ENCODE results near the gene ABTB2. TPM values are rescaled to one million over a fixed set of nuclear protein-coding genes. Genes with fewer than 3 reads are reported as not detected.

Gene ABTB2
- total and polyA plus RNA-seq, 2 of the 8 experiments (the other 6 are each of a cell fraction or from before 2014, with no cell fraction given): 7.7 to 10.2 TPM

GRCh38 chr11:34356576-34356912, 1.3 kb downstream of the ABTB2 start:
- 4% methylated on average over 19 of the region's 19 CpGs; no CpG with 5 or more reads in 1 of the 2 experiments for WGBS, 2 experiments (ENCODE audit: extremely low coverage in 1 of 2, insufficient coverage in 1 of 2, insufficient read length in 1 of 2, insufficient replicate concordance in 2 of 2, low coverage in 1 of 2, low lambda C conversion rate in 2 of 2, missing lambda C conversion rate in 1 of 2)
- Histone ChIP-seq H4K8ac (ENCODE audit: extremely low read depth, insufficient read depth, low read length) (0 out of 2 replicates have a peak overlapping the region, but pooled peaks have one; percentile 64), H3K79me1 (ENCODE audit: low read depth, low read length) (no peaks in the 10 kb centered on the region; the same call in 1 of the 2 replicates), H3K23me2 (ENCODE audit: low read depth, low read length) (peaks cover 20% of the 10 kb centered on the region), H2BK120ac (replicated peaks; ENCODE audit: low read depth, low read length) (no peak overlapping the region), H2BK5ac (ENCODE audit: low read depth, low read length) (no peak overlapping the region), H4K5ac (ENCODE audit: insufficient read length, low read depth, low read length) (no peak overlapping the region), H3K4me2 (ENCODE audit: insufficient read depth in 1 of 2, low read depth in 2 of 2, low read length in 2 of 2) (peak overlapping the region; percentile 78 to 97), H3K18ac (ENCODE audit: extremely low read depth, low read length) (peak overlapping the region; percentile 52; the same call in 1 of the 2 replicates), H2AK5ac (ENCODE audit: low read depth, low read length) (no peak overlapping the region), H3K9me3 (ENCODE audit: insufficient read depth in 2 of 2, low read depth in 1 of 2, low read length in 1 of 2) (no peaks in the 10 kb centered on the region), H3K4me1 (replicated peaks in 1 of 4; ENCODE audit: control insufficient read depth in 3 of 4, insufficient read depth in 4 of 4, low read length in 3 of 4) (peaks cover 0 to 21% (median 8%) of the 10 kb centered on the region in 4 experiments; a peak in 5 of 7 replicates), H4K20me1 (replicated peaks in 1 of 2; ENCODE audit: control insufficient read depth in 1 of 2, insufficient read depth in 2 of 2, low read length in 2 of 2) (peaks cover 13 to 18% of the 10 kb centered on the region in 2 experiments), H2AFZ (ENCODE audit: low read length) (no peak overlapping the region; the same call in 1 of the 2 replicates), H3K9ac (replicated peaks in 1 of 4; ENCODE audit: extremely low read depth in 1 of 4, low read depth in 3 of 4, low read length in 3 of 4) (peak overlapping the region in 1 of 4 experiments; percentile 23; a peak in 2 of 7 replicates), H2BK12ac (ENCODE audit: low read depth, low read length) (no peak overlapping the region), H2BK20ac (ENCODE audit: low read length) (no peak overlapping the region), H3K79me2 (ENCODE audit: control insufficient read depth in 1 of 2, insufficient read depth in 2 of 2, low read length in 2 of 2) (peaks cover 0 to 35% of the 10 kb centered on the region in 2 experiments; a peak in 3 of 4 replicates), H3K27me3 (replicated peaks in 1 of 4; ENCODE audit: control insufficient read depth in 3 of 4, extremely low read depth in 1 of 4, insufficient read depth in 3 of 4, low read length in 3 of 4) (peaks cover 5 to 31% (median 24%) of the 10 kb centered on the region in 4 experiments), H3K36me3 (ENCODE audit: control insufficient read depth in 2 of 4, insufficient read depth in 4 of 4, low read length in 3 of 4) (no peaks in the 10 kb centered on the region), H3K14ac (ENCODE audit: insufficient read length) (no peak overlapping the region), H4K91ac (replicated peaks; ENCODE audit: insufficient read length, low read length) (no peak overlapping the region), H3K4me3 (ENCODE audit: extremely low read depth in 1 of 4, insufficient read depth in 2 of 4, low read depth in 3 of 4, low read length in 4 of 4) (peak overlapping the region; percentile 52 to 72 (median 62)), H3K4ac (replicated peaks; ENCODE audit: insufficient read length, low read depth, low read length) (no peak overlapping the region), H2BK15ac (ENCODE audit: low read length) (no peak overlapping the region), H3K27ac (ENCODE audit: low read depth, low read length) (no peak overlapping the region), H3K23ac (ENCODE audit: insufficient read length) (no peak overlapping the region), H3K56ac (replicated peaks; ENCODE audit: insufficient read length, low read depth, low read length) (no peak overlapping the region)
- DNase-seq (ENCODE audit: low read depth in 1 of 2, low spot score in 2 of 2) (no peak), FAIRE-seq (no peak)
- ChIA-PET CTCF (ENCODE audit: partially characterized antibody) (interaction anchor here (0.6 to 5.8 kb wide), 22 partner anchors 11 to 1117 kb away, joined by 3 to 63 read pairs (median 4); no protein-coding TSS in a partner anchor), POLR2A (ENCODE audit: partially characterized antibody) (interaction anchor here (0.5 to 4.3 kb wide), 10 partner anchors 10 to 285 kb away, joined by 3 to 20 read pairs (median 4); no protein-coding TSS in a partner anchor)
- TF ChIP-seq POU5F1 (IDR thresholded peaks at IDR 0.05; ENCODE audit: low read depth, low read length): no peak
- TF ChIP-seq SUZ12 (IDR thresholded peaks at IDR 0.05; ENCODE audit: low read length): 0 out of 2 replicates have a peak, but pooled peaks have one; percentile 61
